HG03039 (cell line): ENCODE measurements around the gene SIX5.
A peak's percentile ranks its signal among the peaks of the same experiment; 100 is the strongest.

Experiments used
- ATAC-seq: cut with Tn5 transposase; IDR thresholded peaks from one replicate; pipeline ENCODE4 v1.9.1; 2021; ENCODE audit warnings: mild to moderate bottlenecking, moderate library complexity; ENCODE audit not compliant: unreplicated experiment

SIX5 gene

GRCh38 chr19:45793178-45793564 is 24.1 kb upstream of the SIX5 start:
- ATAC-seq = no peak

- ATAC-seq = peak; percentile 91
Measured at GRCh38 chr19:45792470-45793177, 23.6 kb upstream of the SIX5 start, which contains the start of gene DMWD. DMWD (minus strand) TSS chr19:45792845; CDS start chr19:45792756, 89 bp downstream.

- peak; percentile 32 for ATAC-seq
Measured at GRCh38 chr19:45791744-45792469, 22.9 kb upstream of the SIX5 start.

GRCh38 chr19:45790942-45791341 is 21.9 kb upstream of the SIX5 start:
- no peak for ATAC-seq

- no peak for ATAC-seq
Measured at GRCh38 chr19:45789035-45789786, 20.2 kb upstream of the SIX5 start.

- no peak for ATAC-seq
Measured at GRCh38 chr19:45786533-45786894, 17.5 kb upstream of the SIX5 start.

- no peak for ATAC-seq
Measured at GRCh38 chr19:45785781-45786532, 16.9 kb upstream of the SIX5 start.

- ATAC-seq = no peak
Measured at GRCh38 chr19:45785097-45785496, 16.0 kb upstream of the SIX5 start.

- no peak for ATAC-seq
Measured at GRCh38 chr19:45784096-45784495, 15.0 kb upstream of the SIX5 start.

- no peak for ATAC-seq
Measured at GRCh38 chr19:45782820-45783785, 14.1 kb upstream of the SIX5 start.

- ATAC-seq = no peak
Measured at GRCh38 chr19:45782162-45782691, 13.2 kb upstream of the SIX5 start, which contains the start of gene DMPK. DMPK (minus strand) TSS chr19:45782490; CDS start chr19:45782352, 138 bp downstream.

GRCh38 chr19:45781214-45782161 is 12.4 kb upstream of the SIX5 start:
- ATAC-seq = no peak

- no peak for ATAC-seq
Measured at GRCh38 chr19:45780448-45781213, 11.6 kb upstream of the SIX5 start.

- no peak for ATAC-seq
Measured at GRCh38 chr19:45780146-45780447, 11.0 kb upstream of the SIX5 start.

- peak; percentile 57 for ATAC-seq
Measured at GRCh38 chr19:45779231-45780145, 10.4 kb upstream of the SIX5 start.

- no peak for ATAC-seq
Measured at GRCh38 chr19:45778010-45778661, 9.1 kb upstream of the SIX5 start.
